Measurements from ENCODE around the gene LUC7L.
"Not testable (repeated sequence)": the region's sequence is repeated elsewhere in the genome, so short reads cannot be mapped to it uniquely, and the experiment has no call there.

LUC7L gene

GRCh38 chr16:164134-164823 lies 65.0 kb downstream of the LUC7L start:
- DNase-seq: not testable (repeated sequence)

GRCh38 chr16:163696-164095 lies 65.6 kb downstream of the LUC7L start:
- not testable (repeated sequence) for DNase-seq

- DNase-seq: not testable (repeated sequence)
Measured at GRCh38 chr16:163139-163538, 66.1 kb downstream of the LUC7L start.

- DNase-seq: no peak
Measured at GRCh38 chr16:162271-162991, 66.8 kb downstream of the LUC7L start.

- no peak for DNase-seq
Measured at GRCh38 chr16:160691-161190, 68.5 kb downstream of the LUC7L start.

- not testable (repeated sequence) for DNase-seq
Measured at GRCh38 chr16:160242-160641, 69.0 kb downstream of the LUC7L start.

GRCh38 chr16:159136-159849 lies 70.0 kb downstream of the LUC7L start:
- no peak for DNase-seq

GRCh38 chr16:155031-155398 lies 74.2 kb downstream of the LUC7L start:
- DNase-seq: no peak

- DNase-seq: no peak
Measured at GRCh38 chr16:154217-155030, 74.8 kb downstream of the LUC7L start.

GRCh38 chr16:153550-154216 lies 75.6 kb downstream of the LUC7L start:
- DNase-seq: not testable (repeated sequence)

- DNase-seq: not testable (repeated sequence)
Measured at GRCh38 chr16:153129-153521, 76.1 kb downstream of the LUC7L start.

GRCh38 chr16:152141-153128 lies 76.8 kb downstream of the LUC7L start, which contains the start of gene HBZ:
Gene HBZ, plus strand, starts transcription at chr16:152644. Its CDS starts 266 bp downstream, at chr16:152910.
- DNase-seq: no peak

- no peak for DNase-seq
Measured at GRCh38 chr16:149024-149660, 80.1 kb downstream of the LUC7L start.

GRCh38 chr16:146646-147045 lies 82.6 kb downstream of the LUC7L start:
- DNase-seq: no peak

GRCh38 chr16:144797-145252 lies 84.4 kb downstream of the LUC7L start:
- DNase-seq: no peak

- DNase-seq: no peak
Measured at GRCh38 chr16:143456-143855, 85.8 kb downstream of the LUC7L start.

- no peak for DNase-seq
Measured at GRCh38 chr16:143047-143446, 86.2 kb downstream of the LUC7L start.

- DNase-seq: no peak
Measured at GRCh38 chr16:142405-142967, 86.8 kb downstream of the LUC7L start.

- DNase-seq: no peak
Measured at GRCh38 chr16:140175-140857, 88.9 kb downstream of the LUC7L start.
